MM.1S (cell line): ENCODE data around the gene SH2D2A.

Experiments used
- DNase-seq: peaks from one replicate; pipeline ENCODE4 v3.0.0-alpha.2; 2015
- H2AFZ ChIP-seq: fragments of 300-600 bp; sonication (generic); 2 replicates; pipeline ENCODE4 v1.6.0; 2016; ENCODE audit warnings: antibody characterized with exemption, low read length
- H3F3A ChIP-seq: fragments of 300-600 bp; sonication (generic); 2 replicates; pipeline ENCODE4 v1.6.1; 2016; ENCODE audit warnings: mild to moderate bottlenecking, antibody characterized with exemption, low read length, moderate library complexity, mixed read lengths; ENCODE audit not compliant: insufficient read depth
- H3K27ac ChIP-seq: fragments of 300-600 bp; sonication (generic); 2 replicates; pipeline ENCODE4 v1.5.1; 2016; ENCODE audit warnings: mild to moderate bottlenecking, low read length
- H3K27me3 ChIP-seq: fragments of 300-600 bp; sonication (generic); replicated peaks from 2 replicates; pipeline ENCODE4 v1.6.0; 2016; ENCODE audit warnings: low read length; ENCODE audit not compliant: insufficient read depth
- H3K36me3 ChIP-seq: fragments of 300-600 bp; sonication (generic); replicated peaks from 2 replicates; pipeline ENCODE4 v1.6.1; 2016; ENCODE audit warnings: mild to moderate bottlenecking, low read length, mixed read lengths; ENCODE audit not compliant: insufficient read depth
- H3K4me1 ChIP-seq: fragments of 300-600 bp; sonication (generic); 2 replicates; pipeline ENCODE4 v1.6.1; 2016; ENCODE audit warnings: low read length, mixed read lengths
- H3K4me2 ChIP-seq: fragments of 300-600 bp; sonication (generic); 2 replicates; pipeline ENCODE4 v1.6.0; 2016; ENCODE audit warnings: low read depth, low read length
- H3K4me3 ChIP-seq: fragments of 300-600 bp; sonication (generic); 2 replicates; pipeline ENCODE4 v1.5.1; 2016; ENCODE audit warnings: low read length, mixed read lengths
- H3K79me2 ChIP-seq: fragments of 300-600 bp; sonication (generic); 2 replicates; pipeline ENCODE4 v1.6.1; 2016; ENCODE audit warnings: mixed run types, low read length, mixed read lengths
- H3K9ac ChIP-seq: fragments of 300-600 bp; sonication (generic); 2 replicates; pipeline ENCODE4 v1.6.1; 2016; ENCODE audit warnings: low read length, mixed read lengths
- H3K9me2 ChIP-seq: fragments of 300-600 bp; sonication (generic); replicated peaks from 2 replicates; pipeline ENCODE4 v1.6.1; 2016; ENCODE audit warnings: mild to moderate bottlenecking, low read length, mixed read lengths; ENCODE audit not compliant: insufficient read depth
- H3K9me3 ChIP-seq: fragments of 300-600 bp; sonication (generic); replicated peaks from 2 replicates; pipeline ENCODE4 v1.6.1; 2016; ENCODE audit warnings: mild to moderate bottlenecking, low read length, mixed read lengths; ENCODE audit not compliant: insufficient read depth
- H4K20me1 ChIP-seq: fragments of 300-600 bp; sonication (generic); 2 replicates; pipeline ENCODE4 v1.6.1; 2016; ENCODE audit warnings: mild to moderate bottlenecking, low read length, moderate library complexity, mixed read lengths; ENCODE audit not compliant: insufficient read depth
- CTCF ChIP-seq: fragments of 300-600 bp; sonication (generic); IDR thresholded peaks from 2 replicates; pipeline ENCODE4 v1.5.1; 2016; ENCODE audit warnings: antibody characterized with exemption, low read length, mixed read lengths
- EZH2 ChIP-seq: fragments of 300-600 bp; sonication (generic); optimal IDR thresholded peaks from 2 replicates; pipeline ENCODE3; 2017; ENCODE audit warnings: low read depth, mild to moderate bottlenecking, antibody characterized with exemption, low read length, mixed read lengths
- EZH2phosphoT487 ChIP-seq: fragments of 300-600 bp; sonication (generic); IDR thresholded peaks from 2 replicates; pipeline ENCODE4 v1.6.1; 2018; ENCODE audit warnings: antibody characterized with exemption, low read length

Gene SH2D2A

GRCh38 chr1:156777573-156777972 is 39.1 kb downstream of the SH2D2A start:
- H3K4me2 ChIP-seq: no peak overlapping the region
- H3K4me3 ChIP-seq: no peak overlapping the region
- no peaks in the 10 kb centered on the region for H3K27me3 ChIP-seq
- peaks cover 29% of the 10 kb centered on the region; the same call in 1 of the 2 replicates for H4K20me1 ChIP-seq
- H3K9me3 ChIP-seq: no peaks in the 10 kb centered on the region
- no peak for DNase-seq
- peaks cover 7% of the 10 kb centered on the region; the same call in 1 of the 2 replicates for H3F3A ChIP-seq
- peaks cover 91% of the 10 kb centered on the region for H3K79me2 ChIP-seq
- no peak overlapping the region for H3K9ac ChIP-seq
- no peak overlapping the region for H3K27ac ChIP-seq
- TF ChIP-seq EZH2phosphoT487 (no peak), EZH2 (no peak), CTCF (no peak)
- no peak overlapping the region for H2AFZ ChIP-seq
- H3K36me3 ChIP-seq: no peaks in the 10 kb centered on the region; the same call in 1 of the 2 replicates
- no peaks in the 10 kb centered on the region for H3K9me2 ChIP-seq
- H3K4me1 ChIP-seq: no peaks in the 10 kb centered on the region

- no peaks in the 10 kb centered on the region for H3K9me2 ChIP-seq
- H3K9me3 ChIP-seq: no peaks in the 10 kb centered on the region
- H3K9ac ChIP-seq: no peak overlapping the region
- H3K4me1 ChIP-seq: no peaks in the 10 kb centered on the region
- no peak overlapping the region for H3K27ac ChIP-seq
- peaks cover 7% of the 10 kb centered on the region; the same call in 1 of the 2 replicates for H3F3A ChIP-seq
- no peaks in the 10 kb centered on the region for H3K36me3 ChIP-seq
- peaks cover 91% of the 10 kb centered on the region for H3K79me2 ChIP-seq
- TF ChIP-seq CTCF (no peak), EZH2 (no peak), EZH2phosphoT487 (no peak)
- no peak overlapping the region for H3K4me2 ChIP-seq
- H3K27me3 ChIP-seq: no peaks in the 10 kb centered on the region
- H4K20me1 ChIP-seq: peaks cover 30% of the 10 kb centered on the region; the same call in 1 of the 2 replicates
- no peak overlapping the region for H2AFZ ChIP-seq
- no peak for DNase-seq
- H3K4me3 ChIP-seq: no peak overlapping the region
Measured at GRCh38 chr1:156776942-156777341, 39.7 kb downstream of the SH2D2A start.

- no peaks in the 10 kb centered on the region for H3K9me3 ChIP-seq
- no peaks in the 10 kb centered on the region for H3K27me3 ChIP-seq
- H3K79me2 ChIP-seq: peaks cover 90% of the 10 kb centered on the region
- no peak overlapping the region for H2AFZ ChIP-seq
- no peak overlapping the region for H3K4me3 ChIP-seq
- H3K4me2 ChIP-seq: no peak overlapping the region
- no peaks in the 10 kb centered on the region for H3K36me3 ChIP-seq
- H3F3A ChIP-seq: peaks cover 7% of the 10 kb centered on the region; the same call in 1 of the 2 replicates
- H4K20me1 ChIP-seq: peaks cover 30% of the 10 kb centered on the region; the same call in 1 of the 2 replicates
- no peak for DNase-seq
- no peak overlapping the region for H3K9ac ChIP-seq
- no peaks in the 10 kb centered on the region for H3K9me2 ChIP-seq
- no peak for TF ChIP-seq EZH2
- no peak overlapping the region for H3K27ac ChIP-seq
- no peaks in the 10 kb centered on the region for H3K4me1 ChIP-seq
Measured at GRCh38 chr1:156775799-156776198, 40.8 kb downstream of the SH2D2A start.

- no peak for DNase-seq
- Histone ChIP-seq H3K4me1 (peaks cover 7% of the 10 kb centered on the region), H2AFZ (no peak overlapping the region), H3K36me3 (no peaks in the 10 kb centered on the region; the same call in 1 of the 2 replicates), H3K27ac (no peak overlapping the region), H3K79me2 (peaks cover 96% of the 10 kb centered on the region), H3K9me2 (no peaks in the 10 kb centered on the region), H3K4me3 (no peak overlapping the region), H3K4me2 (no peak overlapping the region), H3K9me3 (no peaks in the 10 kb centered on the region), H4K20me1 (peaks cover 30% of the 10 kb centered on the region; the same call in 1 of the 2 replicates), H3K27me3 (no peaks in the 10 kb centered on the region), H3F3A (peaks cover 7% of the 10 kb centered on the region; the same call in 1 of the 2 replicates), H3K9ac (no peak overlapping the region)
- peak; percentile 20 for TF ChIP-seq CTCF
- TF ChIP-seq EZH2: no peak
- no peak for TF ChIP-seq EZH2phosphoT487
Measured at GRCh38 chr1:156773607-156774006, 43.0 kb downstream of the SH2D2A start.
